ENCODE results near the gene PTPRT.

PTPRT gene

GRCh38 chr20:43017241-43018030 lies 172.3 kb downstream of the PTPRT start:
- H3K4me3 ChIP-seq (ENCODE audit: low read depth in 1 of 2, low read length in 2 of 2) = no peak overlapping the region
- no peaks in the 10 kb centered on the region for H4K20me1 ChIP-seq (ENCODE audit: insufficient read depth, low read length)
- no peaks in the 10 kb centered on the region for H3K36me3 ChIP-seq (ENCODE audit: insufficient read depth, low read length)
- no peaks in the 10 kb centered on the region for H3K4me1 ChIP-seq (ENCODE audit: insufficient read depth, low read length)
- no peaks in the 10 kb centered on the region for H3K79me2 ChIP-seq (ENCODE audit: insufficient read depth, low read length)
- H3K9me3 ChIP-seq (ENCODE audit: insufficient read depth, low read length, severe bottlenecking) = no peaks in the 10 kb centered on the region
- peaks cover 7% of the 10 kb centered on the region for H3K27me3 ChIP-seq (ENCODE audit: insufficient read depth, low read length, poor library complexity)
- DNase-seq (no peak), ATAC-seq (ENCODE audit: insufficient read depth, low read depth) (no peak)
- H3K4me2 ChIP-seq (ENCODE audit: insufficient read depth, low read length) = no peak overlapping the region
- no peak overlapping the region for H3K9ac ChIP-seq (ENCODE audit: low read depth, low read length)
- H3K27ac ChIP-seq (ENCODE audit: low read length) = no peak overlapping the region
- TF ChIP-seq, protein P1, sequence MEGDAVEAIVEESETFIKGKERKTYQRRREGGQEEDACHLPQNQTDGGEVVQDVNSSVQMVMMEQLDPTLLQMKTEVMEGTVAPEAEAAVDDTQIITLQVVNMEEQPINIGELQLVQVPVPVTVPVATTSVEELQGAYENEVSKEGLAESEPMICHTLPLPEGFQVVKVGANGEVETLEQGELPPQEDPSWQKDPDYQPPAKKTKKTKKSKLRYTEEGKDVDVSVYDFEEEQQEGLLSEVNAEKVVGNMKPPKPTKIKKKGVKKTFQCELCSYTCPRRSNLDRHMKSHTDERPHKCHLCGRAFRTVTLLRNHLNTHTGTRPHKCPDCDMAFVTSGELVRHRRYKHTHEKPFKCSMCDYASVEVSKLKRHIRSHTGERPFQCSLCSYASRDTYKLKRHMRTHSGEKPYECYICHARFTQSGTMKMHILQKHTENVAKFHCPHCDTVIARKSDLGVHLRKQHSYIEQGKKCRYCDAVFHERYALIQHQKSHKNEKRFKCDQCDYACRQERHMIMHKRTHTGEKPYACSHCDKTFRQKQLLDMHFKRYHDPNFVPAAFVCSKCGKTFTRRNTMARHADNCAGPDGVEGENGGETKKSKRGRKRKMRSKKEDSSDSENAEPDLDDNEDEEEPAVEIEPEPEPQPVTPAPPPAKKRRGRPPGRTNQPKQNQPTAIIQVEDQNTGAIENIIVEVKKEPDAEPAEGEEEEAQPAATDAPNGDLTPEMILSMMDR (IDR thresholded peaks at IDR 0.05; ENCODE audit: borderline replicate concordance, extremely low read depth, low read length, poor library complexity, severe bottlenecking) = no peak
- no peak for TF ChIP-seq EZH2 (IDR thresholded peaks at IDR 0.05; ENCODE audit: borderline replicate concordance, low read depth, low read length, severe bottlenecking)
- no peak overlapping the region for H2AFZ ChIP-seq (ENCODE audit: low read depth, low read length)

DNA sequence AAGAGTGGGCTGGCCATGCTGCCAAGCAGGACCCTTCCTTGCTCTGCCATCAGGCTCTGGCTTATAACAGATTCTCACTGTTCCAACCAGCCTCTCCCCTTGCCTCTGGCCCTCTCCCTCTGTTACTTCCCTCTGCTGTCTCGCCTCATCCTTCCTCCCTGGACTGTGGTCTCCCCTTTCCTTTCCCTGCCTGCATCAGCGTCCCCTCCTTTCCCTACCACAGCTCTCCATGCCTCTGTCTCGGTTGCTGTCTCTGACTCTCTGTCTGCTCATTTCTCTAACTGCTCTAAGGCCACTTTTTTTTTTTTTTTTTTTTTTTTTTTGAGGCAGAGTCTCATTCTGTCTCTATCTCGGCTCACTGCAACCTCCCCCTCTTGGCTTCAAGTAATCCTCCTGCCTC lies 173.4 kb downstream of the PTPRT start:
- no peak overlapping the region for H2AFZ ChIP-seq (ENCODE audit: low read depth, low read length)
- H3K79me2 ChIP-seq (ENCODE audit: insufficient read depth, low read length) = no peaks in the 10 kb centered on the region
- H3K36me3 ChIP-seq (ENCODE audit: insufficient read depth, low read length) = no peaks in the 10 kb centered on the region
- no peaks in the 10 kb centered on the region for H3K9me3 ChIP-seq (ENCODE audit: insufficient read depth, low read length, severe bottlenecking)
- DNase-seq = no peak
- H3K4me1 ChIP-seq (ENCODE audit: insufficient read depth, low read length) = no peaks in the 10 kb centered on the region
- ATAC-seq (ENCODE audit: insufficient read depth, low read depth) = no peak
- TF ChIP-seq, protein P1 (IDR thresholded peaks at IDR 0.05; ENCODE audit: borderline replicate concordance, extremely low read depth, low read length, poor library complexity, severe bottlenecking) = no peak
- no peak overlapping the region for H3K4me2 ChIP-seq (ENCODE audit: insufficient read depth, low read length)
- H3K4me3 ChIP-seq (ENCODE audit: low read depth in 1 of 2, low read length in 2 of 2) = no peak overlapping the region
- H3K27me3 ChIP-seq (ENCODE audit: insufficient read depth, low read length, poor library complexity) = peaks cover 7% of the 10 kb centered on the region
- H4K20me1 ChIP-seq (ENCODE audit: insufficient read depth, low read length) = no peaks in the 10 kb centered on the region
- H3K9ac ChIP-seq (ENCODE audit: low read depth, low read length) = no peak overlapping the region
- no peak overlapping the region for H3K27ac ChIP-seq (ENCODE audit: low read length)

DNA sequence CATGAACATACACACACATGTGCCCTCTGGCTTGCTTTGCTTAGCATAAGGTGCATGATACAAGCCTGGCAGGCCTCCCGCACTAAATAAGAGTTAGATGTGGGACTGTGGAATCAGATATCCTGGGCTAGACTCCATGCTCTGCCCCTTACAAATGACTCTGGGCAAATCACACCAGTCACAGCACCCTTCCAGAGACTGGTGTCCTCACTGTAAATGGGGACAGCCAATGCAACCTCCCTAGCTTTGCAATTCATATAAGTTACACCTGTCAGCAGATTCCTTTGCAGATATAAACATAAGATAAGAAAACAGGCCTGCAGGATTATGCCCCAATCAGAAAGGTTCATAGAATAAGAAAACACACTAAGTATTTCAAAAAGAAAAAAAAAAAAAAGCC lies 174.1 kb downstream of the PTPRT start:
- H4K20me1 ChIP-seq (ENCODE audit: insufficient read depth, low read length) = no peaks in the 10 kb centered on the region
- no peaks in the 10 kb centered on the region for H3K36me3 ChIP-seq (ENCODE audit: insufficient read depth, low read length)
- DNase-seq (no peak), ATAC-seq (ENCODE audit: insufficient read depth, low read depth) (no peak)
- H3K9ac ChIP-seq (ENCODE audit: low read depth, low read length) = no peak overlapping the region
- H3K27ac ChIP-seq (ENCODE audit: low read length) = no peak overlapping the region
- no peaks in the 10 kb centered on the region for H3K9me3 ChIP-seq (ENCODE audit: insufficient read depth, low read length, severe bottlenecking)
- peaks cover 7% of the 10 kb centered on the region for H3K27me3 ChIP-seq (ENCODE audit: insufficient read depth, low read length, poor library complexity)
- no peak overlapping the region for H3K4me2 ChIP-seq (ENCODE audit: insufficient read depth, low read length)
- H3K79me2 ChIP-seq (ENCODE audit: insufficient read depth, low read length) = no peaks in the 10 kb centered on the region
- no peaks in the 10 kb centered on the region for H3K4me1 ChIP-seq (ENCODE audit: insufficient read depth, low read length)
- no peak for TF ChIP-seq EZH2 (IDR thresholded peaks at IDR 0.05; ENCODE audit: borderline replicate concordance, low read depth, low read length, severe bottlenecking)
- TF ChIP-seq, protein P1 (IDR thresholded peaks at IDR 0.05; ENCODE audit: borderline replicate concordance, extremely low read depth, low read length, poor library complexity, severe bottlenecking) = no peak
- H2AFZ ChIP-seq (ENCODE audit: low read depth, low read length) = no peak overlapping the region
- H3K4me3 ChIP-seq (ENCODE audit: low read depth in 1 of 2, low read length in 2 of 2) = no peak overlapping the region
